Calu3 (cell line): ENCODE data around the gene NOL4L. TPM values are rescaled to one million over a fixed set of nuclear protein-coding genes. Genes with fewer than 3 reads are reported as not detected.

Experiments used
- BruUV-seq: library from RNA; stranded (reverse); fragments of 400-500 nt; replicated peaks from 2 replicates; lab custom pipeline; 2021; lab: Mats Ljungman, UMichigan
- CTCF ChIA-PET: fragments of 300-600 bp; sonication (Branson Sonifier 250); formaldehyde crosslinking; loops from one replicate; lab custom pipeline; 2022; ENCODE audit warnings: antibody characterized with exemption; lab: Charles Lee
- DNase-seq: peaks from one replicate; pipeline ENCODE4 v3.0.0; 2022
- H3K27ac Mint-ChIP-seq: one replicate; pipeline ENCODE4 v1.8.0; 2022; ENCODE audit warnings: mixed read lengths; ENCODE audit not compliant: unreplicated experiment
- H3K27me3 Mint-ChIP-seq: one replicate; pipeline ENCODE4 v1.8.0; 2022; ENCODE audit warnings: mixed read lengths; ENCODE audit not compliant: unreplicated experiment
- H3K36me3 Mint-ChIP-seq: one replicate; pipeline ENCODE4 v1.8.0; 2022; ENCODE audit warnings: mild to moderate bottlenecking, moderate library complexity, mixed read lengths; ENCODE audit not compliant: insufficient read depth, unreplicated experiment
- H3K4me1 Mint-ChIP-seq: one replicate; pipeline ENCODE4 v1.8.0; 2022; ENCODE audit warnings: mild to moderate bottlenecking, low read depth, mixed read lengths; ENCODE audit not compliant: unreplicated experiment
- H3K4me3 Mint-ChIP-seq: one replicate; pipeline ENCODE4 v1.8.0; 2022; ENCODE audit warnings: mild to moderate bottlenecking, low read depth, moderate library complexity, mixed read lengths; ENCODE audit not compliant: unreplicated experiment
- H3K9me3 Mint-ChIP-seq: one replicate; pipeline ENCODE4 v1.8.0; 2022; ENCODE audit warnings: low read depth, mixed read lengths; ENCODE audit not compliant: unreplicated experiment
- intact Hi-C: fragments of 100-400 bp; cut with micrococcal nuclease; formaldehyde crosslinking; loops from one replicate; pipeline ENCODE4 v1.10.0; 2022; ENCODE audit not compliant: unreplicated experiment
- total RNA-seq: library from RNA; stranded (reverse); gene quantifications from 2 replicates; pipeline ENCODE4 v1.2.3, GENCODE V29; 2022
- TF ChIP-seq, protein P1 (sequence below): fragments of 200-600 bp; IDR thresholded peaks from one replicate; pipeline ENCODE4 v1.8.0; 2022; ENCODE audit warnings: antibody characterized with exemption; ENCODE audit not compliant: unreplicated experiment

The NOL4L gene
- total RNA-seq, 1 experiment from 2014 or later, result 46.9 TPM

DNA sequence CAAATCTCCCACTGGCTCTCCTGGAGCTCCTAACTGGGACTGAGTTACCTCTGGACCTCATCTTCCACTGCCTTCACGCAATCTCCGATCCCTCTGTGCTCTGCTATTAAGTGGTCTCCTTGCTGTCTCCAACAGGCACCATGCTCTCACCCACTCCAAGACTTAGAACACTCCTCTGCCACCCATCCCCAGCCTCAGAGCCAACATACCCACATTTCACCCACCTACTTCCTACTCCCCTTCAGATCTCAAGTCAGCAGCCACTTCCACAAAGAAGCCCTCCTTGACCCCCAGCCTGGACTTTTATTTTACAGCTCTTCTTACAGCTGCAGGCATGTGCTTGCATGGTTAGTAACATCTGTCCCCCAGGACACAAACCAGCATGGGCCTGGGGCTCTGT is 29.6 kb upstream of the NOL4L start:
- H3K36me3 Mint-ChIP-seq, result no peaks in the 10 kb centered on the region
- no peaks in the 10 kb centered on the region for H3K9me3 Mint-ChIP-seq
- intact Hi-C loops, result no loop called here
- H3K4me3 Mint-ChIP-seq, result no peak overlapping the region
- no peak overlapping the region for H3K27ac Mint-ChIP-seq
- TF ChIP-seq, protein P1, sequence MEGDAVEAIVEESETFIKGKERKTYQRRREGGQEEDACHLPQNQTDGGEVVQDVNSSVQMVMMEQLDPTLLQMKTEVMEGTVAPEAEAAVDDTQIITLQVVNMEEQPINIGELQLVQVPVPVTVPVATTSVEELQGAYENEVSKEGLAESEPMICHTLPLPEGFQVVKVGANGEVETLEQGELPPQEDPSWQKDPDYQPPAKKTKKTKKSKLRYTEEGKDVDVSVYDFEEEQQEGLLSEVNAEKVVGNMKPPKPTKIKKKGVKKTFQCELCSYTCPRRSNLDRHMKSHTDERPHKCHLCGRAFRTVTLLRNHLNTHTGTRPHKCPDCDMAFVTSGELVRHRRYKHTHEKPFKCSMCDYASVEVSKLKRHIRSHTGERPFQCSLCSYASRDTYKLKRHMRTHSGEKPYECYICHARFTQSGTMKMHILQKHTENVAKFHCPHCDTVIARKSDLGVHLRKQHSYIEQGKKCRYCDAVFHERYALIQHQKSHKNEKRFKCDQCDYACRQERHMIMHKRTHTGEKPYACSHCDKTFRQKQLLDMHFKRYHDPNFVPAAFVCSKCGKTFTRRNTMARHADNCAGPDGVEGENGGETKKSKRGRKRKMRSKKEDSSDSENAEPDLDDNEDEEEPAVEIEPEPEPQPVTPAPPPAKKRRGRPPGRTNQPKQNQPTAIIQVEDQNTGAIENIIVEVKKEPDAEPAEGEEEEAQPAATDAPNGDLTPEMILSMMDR, result no peak
- H3K27me3 Mint-ChIP-seq, result peaks cover 68% of the 10 kb centered on the region
- BruUV-seq, result no TSS peak
- no peaks in the 10 kb centered on the region for H3K4me1 Mint-ChIP-seq
- CTCF ChIA-PET, result interaction anchor here (0.8 to 1.2 kb wide), 2 partner anchors 13 to 42 kb away, joined by 3 to 4 read pairs; no protein-coding TSS in a partner anchor
- no peak for DNase-seq

DNA sequence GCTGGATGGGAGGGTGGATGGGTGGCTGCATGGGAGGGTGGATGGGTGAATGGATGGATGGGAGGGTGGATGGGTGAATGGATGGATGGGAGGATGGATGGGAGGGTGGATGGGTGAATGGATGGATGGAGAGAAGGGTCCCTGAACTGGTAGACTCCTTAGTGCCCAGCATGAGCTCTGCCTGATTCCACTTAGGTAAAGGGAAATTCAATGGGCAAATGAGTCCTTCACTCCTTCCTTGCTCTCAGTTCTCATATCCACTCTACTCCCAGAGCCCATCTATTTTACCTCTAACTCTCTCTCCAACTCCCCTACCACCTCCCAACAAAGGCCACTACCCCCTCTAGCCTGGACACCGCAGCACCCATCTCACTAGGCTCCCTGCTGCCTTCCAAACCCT is 29.2 kb upstream of the NOL4L start:
- CTCF ChIA-PET, result interaction anchor here (0.6 to 1.2 kb wide), 3 partner anchors 13 to 129 kb away, joined by 3 to 10 read pairs (median 4); no protein-coding TSS in a partner anchor
- no peak overlapping the region for H3K27ac Mint-ChIP-seq
- H3K4me3 Mint-ChIP-seq, result no peak overlapping the region
- H3K36me3 Mint-ChIP-seq, result no peaks in the 10 kb centered on the region
- intact Hi-C loops, result no loop called here
- TF ChIP-seq, protein P1, result no peak
- H3K27me3 Mint-ChIP-seq, result peaks cover 63% of the 10 kb centered on the region
- no TSS peak for BruUV-seq
- no peaks in the 10 kb centered on the region for H3K9me3 Mint-ChIP-seq
- no peaks in the 10 kb centered on the region for H3K4me1 Mint-ChIP-seq
- no peak for DNase-seq

DNA sequence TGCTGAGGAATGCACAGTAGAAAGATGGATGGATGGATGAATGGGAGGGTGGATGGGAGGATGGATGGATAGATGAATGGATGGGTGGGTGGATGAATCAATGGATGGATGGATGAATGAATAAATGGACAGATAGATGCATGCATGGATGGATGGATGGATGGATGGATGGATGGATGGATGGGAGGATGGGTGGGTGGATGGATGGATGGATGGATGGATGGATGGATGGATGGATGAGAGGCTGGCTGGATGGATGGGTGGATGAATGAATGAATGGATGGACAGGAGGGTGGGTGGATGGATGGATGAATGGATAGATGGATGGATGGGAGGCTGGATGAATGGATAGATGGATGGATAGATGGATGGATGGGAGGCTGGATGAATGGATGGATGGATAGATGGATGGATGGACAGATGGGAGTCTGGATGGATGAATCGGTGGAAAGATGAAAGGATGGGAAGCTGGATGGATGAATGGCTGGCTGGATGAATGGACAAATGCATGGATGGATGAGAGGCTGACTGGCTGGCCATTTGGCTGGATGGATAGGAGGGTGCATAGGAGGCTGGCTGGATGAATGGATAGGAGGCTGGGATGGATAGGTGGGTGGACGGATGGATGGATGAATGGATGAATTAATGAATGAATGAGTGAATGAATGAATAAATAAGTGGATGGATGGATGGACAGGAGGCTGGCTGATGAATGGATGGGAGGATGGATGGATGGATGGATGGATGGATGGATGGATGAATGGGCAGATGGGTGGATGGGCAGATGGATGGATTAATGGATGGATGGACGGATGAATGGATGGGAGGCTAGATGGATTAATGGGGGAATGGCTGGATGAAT is 28.3 kb upstream of the NOL4L start:
- H3K27me3 Mint-ChIP-seq, result peaks cover 58% of the 10 kb centered on the region
- DNase-seq, result no peak
- TF ChIP-seq, protein P1, result no peak
- H3K4me1 Mint-ChIP-seq, result no peaks in the 10 kb centered on the region
- no peaks in the 10 kb centered on the region for H3K36me3 Mint-ChIP-seq
- H3K4me3 Mint-ChIP-seq, result no peak overlapping the region
- intact Hi-C loops, result no loop called here
- no peaks in the 10 kb centered on the region for H3K9me3 Mint-ChIP-seq
- BruUV-seq, result no TSS peak
- no peak overlapping the region for H3K27ac Mint-ChIP-seq
- CTCF ChIA-PET, result interaction anchor here (0.6 to 0.7 kb wide), 2 partner anchors 128 to 1914 kb away, joined by 4 to 10 read pairs; no protein-coding TSS in a partner anchor

DNA sequence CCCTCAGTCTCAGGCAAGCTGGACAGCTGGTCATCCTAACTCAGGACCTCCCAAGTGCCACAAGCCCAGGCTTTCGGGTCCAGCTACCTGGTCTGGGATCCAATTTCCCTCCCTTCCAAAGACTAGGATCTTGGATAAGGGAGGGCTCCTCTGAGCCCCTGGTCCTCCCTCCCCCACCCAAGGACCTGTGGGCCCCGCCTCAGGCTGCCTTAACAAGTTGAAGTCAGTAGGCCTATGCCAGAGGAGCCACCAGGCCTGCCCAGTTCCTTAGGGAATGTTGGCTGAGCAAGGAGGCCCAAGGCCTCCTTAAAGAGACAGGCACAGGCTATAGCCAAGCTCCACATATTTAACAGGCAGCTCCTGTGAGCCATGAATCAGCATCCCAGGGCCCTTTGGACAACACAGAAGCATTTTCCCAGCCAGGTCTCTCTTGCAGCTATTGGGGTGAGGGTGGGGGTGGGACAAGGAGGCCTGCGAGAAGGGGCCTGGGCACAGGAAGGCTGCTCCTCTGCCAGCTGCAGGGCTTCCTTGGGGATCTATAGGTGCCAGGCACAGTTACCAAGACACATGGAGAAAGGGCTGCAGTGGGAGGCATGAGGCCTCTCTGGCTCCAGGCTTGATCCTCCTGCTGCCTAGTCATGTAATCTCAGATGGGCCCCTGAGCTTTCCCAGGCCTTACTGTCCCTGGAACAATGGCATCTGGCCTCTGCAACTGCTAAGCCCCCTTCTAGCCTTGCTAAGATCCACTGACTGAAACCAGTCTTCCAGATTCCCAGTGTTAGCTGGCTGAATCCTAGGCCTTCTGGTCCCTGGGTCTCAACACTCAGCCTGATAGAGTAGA is 27.4 kb upstream of the NOL4L start:
- intact Hi-C loops, result no loop called here
- no TSS peak for BruUV-seq
- Mint-ChIP-seq H3K27me3 (peaks cover 51% of the 10 kb centered on the region), H3K9me3 (no peaks in the 10 kb centered on the region), H3K27ac (no peak overlapping the region), H3K4me1 (no peaks in the 10 kb centered on the region), H3K36me3 (no peaks in the 10 kb centered on the region), H3K4me3 (no peak overlapping the region)
- DNase-seq, result no peak
- TF ChIP-seq, protein P1, result no peak
- CTCF ChIA-PET, result no interaction called here
